RWPE2 (cell line): Measurements from ENCODE around the gene TOPBP1.

Source experiments
- ATAC-seq: fragments of 200-7000 bp; cut with Tn5 transposase; 3 replicates; pipeline ENCODE4 v1.9.1; 2021; ENCODE audit warnings: low read depth
- DNase-seq: peaks from one replicate; pipeline ENCODE4 v3.0.0-alpha.2; 2020; ENCODE audit warnings: low spot score
- H3K27ac ChIP-seq: fragments of 450-650 bp; 2 replicates; pipeline ENCODE4 v1.5.1; 2017; ENCODE audit warnings: mild to moderate bottlenecking; ENCODE audit not compliant: poor library complexity, severe bottlenecking
- H3K27me3 ChIP-seq: fragments of 250-450 bp; sonication (Bioruptor Pico); 2 replicates; pipeline ENCODE4 v1.5.1; 2021; ENCODE audit warnings: mild to moderate bottlenecking, moderate library complexity; ENCODE audit not compliant: insufficient read depth, poor library complexity, severe bottlenecking
- H3K36me3 ChIP-seq: fragments of 250-450 bp; sonication (Bioruptor Pico); 2 replicates; pipeline ENCODE4 v1.5.1; 2020; ENCODE audit warnings: low read depth, mild to moderate bottlenecking, moderate library complexity
- H3K4me1 ChIP-seq: fragments of 250-450 bp; sonication (Bioruptor Pico); 2 replicates; pipeline ENCODE4 v1.5.1; 2021; ENCODE audit warnings: mild to moderate bottlenecking, moderate library complexity; ENCODE audit not compliant: insufficient read depth, poor library complexity, severe bottlenecking
- H3K4me3 ChIP-seq: fragments of 250-450 bp; sonication (Bioruptor Pico); 2 replicates; pipeline ENCODE4 v1.5.1; 2021; ENCODE audit warnings: mild to moderate bottlenecking, moderate library complexity; ENCODE audit not compliant: severe bottlenecking
- H3K9me3 ChIP-seq: fragments of 250-450 bp; sonication (Bioruptor Pico); 2 replicates; pipeline ENCODE4 v1.5.1; 2021; ENCODE audit warnings: mild to moderate bottlenecking, moderate library complexity; ENCODE audit not compliant: severe bottlenecking
- TF ChIP-seq, protein P1 (sequence below): fragments of 450-650 bp; IDR thresholded peaks from one replicate; pipeline ENCODE4 v1.5.1; 2017; ENCODE audit warnings: mild to moderate bottlenecking, moderate library complexity; ENCODE audit not compliant: poor library complexity, severe bottlenecking

The TOPBP1 gene

DNA sequence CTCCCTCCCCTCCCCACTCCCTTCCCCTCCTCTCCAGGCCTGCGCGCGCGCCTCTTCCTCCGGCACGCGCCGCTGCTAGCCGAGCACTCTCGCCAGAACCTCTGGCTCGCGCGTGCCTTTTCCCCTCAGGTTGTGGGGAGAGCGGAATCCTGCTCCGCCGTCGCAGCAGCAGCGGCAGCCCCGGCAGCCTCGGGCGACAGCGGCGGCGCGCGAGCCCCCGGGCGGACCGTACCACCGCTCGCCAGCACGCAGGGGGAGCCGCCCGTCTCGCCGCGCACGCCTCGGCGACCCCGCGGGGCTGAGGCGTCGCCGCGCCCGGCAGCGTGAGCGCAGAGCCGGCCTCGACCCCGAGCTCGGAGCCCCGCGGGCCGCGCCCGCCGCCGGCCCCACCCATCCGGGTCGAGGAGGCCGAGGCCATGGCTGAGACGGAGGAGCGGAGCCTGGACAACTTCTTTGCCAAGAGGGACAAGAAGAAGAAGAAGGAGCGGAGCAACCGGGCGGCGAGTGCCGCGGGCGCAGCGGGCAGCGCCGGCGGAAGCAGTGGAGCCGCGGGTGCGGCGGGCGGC lies 88.0 kb downstream of the TOPBP1 start, which contains the start of gene CDV3:
TSS of gene CDV3 (plus strand) at position 58 of the 566 bp plus-strand sequence. CDS start at position 417, 359 bp downstream.
- peaks cover 47% of the 10 kb centered on the region for H3K4me1 ChIP-seq
- TF ChIP-seq, protein P1, sequence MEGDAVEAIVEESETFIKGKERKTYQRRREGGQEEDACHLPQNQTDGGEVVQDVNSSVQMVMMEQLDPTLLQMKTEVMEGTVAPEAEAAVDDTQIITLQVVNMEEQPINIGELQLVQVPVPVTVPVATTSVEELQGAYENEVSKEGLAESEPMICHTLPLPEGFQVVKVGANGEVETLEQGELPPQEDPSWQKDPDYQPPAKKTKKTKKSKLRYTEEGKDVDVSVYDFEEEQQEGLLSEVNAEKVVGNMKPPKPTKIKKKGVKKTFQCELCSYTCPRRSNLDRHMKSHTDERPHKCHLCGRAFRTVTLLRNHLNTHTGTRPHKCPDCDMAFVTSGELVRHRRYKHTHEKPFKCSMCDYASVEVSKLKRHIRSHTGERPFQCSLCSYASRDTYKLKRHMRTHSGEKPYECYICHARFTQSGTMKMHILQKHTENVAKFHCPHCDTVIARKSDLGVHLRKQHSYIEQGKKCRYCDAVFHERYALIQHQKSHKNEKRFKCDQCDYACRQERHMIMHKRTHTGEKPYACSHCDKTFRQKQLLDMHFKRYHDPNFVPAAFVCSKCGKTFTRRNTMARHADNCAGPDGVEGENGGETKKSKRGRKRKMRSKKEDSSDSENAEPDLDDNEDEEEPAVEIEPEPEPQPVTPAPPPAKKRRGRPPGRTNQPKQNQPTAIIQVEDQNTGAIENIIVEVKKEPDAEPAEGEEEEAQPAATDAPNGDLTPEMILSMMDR, result no peak
- DNase-seq, result no peak

DNA sequence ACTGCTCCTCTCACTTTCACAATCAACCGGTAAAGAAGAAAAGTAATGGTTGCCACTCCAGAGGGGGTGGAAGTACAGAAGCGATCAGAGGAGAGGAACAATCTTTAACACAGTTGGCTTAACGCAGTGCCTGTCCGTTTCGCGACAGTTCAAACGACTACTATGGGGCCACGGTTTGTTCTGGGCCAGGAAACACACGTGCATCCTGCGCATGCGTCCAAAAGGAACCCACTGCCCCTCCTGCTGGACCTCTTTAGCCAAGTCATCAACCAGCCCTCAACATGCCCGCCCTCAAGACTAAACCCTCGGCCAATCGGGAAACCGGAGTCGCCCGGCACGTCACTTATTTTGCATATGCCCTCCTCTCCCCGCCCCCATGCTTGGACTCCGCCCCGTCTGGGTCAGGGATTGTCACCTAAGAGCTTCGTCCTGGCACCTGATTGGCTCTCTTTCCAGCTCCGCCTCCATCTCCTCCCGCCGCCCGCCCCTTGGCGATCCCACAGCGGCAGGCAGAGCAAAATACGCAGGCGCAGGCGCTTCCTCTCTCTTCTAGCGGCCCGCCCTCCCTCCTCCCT lies 88.6 kb downstream of the TOPBP1 start:
- Histone ChIP-seq H3K9me3 (no peaks in the 10 kb centered on the region), H3K36me3 (peaks cover 38% of the 10 kb centered on the region), H3K27me3 (no peaks in the 10 kb centered on the region), H3K4me3 (peak overlapping the region; percentile 96), H3K27ac (peak overlapping the region; percentile 95), H3K4me1 (peaks cover 47% of the 10 kb centered on the region)
- TF ChIP-seq, protein P1, result no peak
- DNase-seq, result peak; percentile 100
- ATAC-seq, result peak; percentile 73

More for the DNA sequence above, 88.0 kb downstream of the TOPBP1 start, which contains the start of gene CDV3:
- Histone ChIP-seq H3K27ac (peak within 1 kb of the TSS; percentile 95), H3K9me3 (no peaks in the 10 kb centered on the region), H3K4me3 (peak within 1 kb of the TSS; percentile 96), H3K27me3 (no peaks in the 10 kb centered on the region), H3K36me3 (peaks cover 44% of the 10 kb centered on the region)
- peak; percentile 1; the same call in 1 of the 3 replicates for ATAC-seq

DNA sequence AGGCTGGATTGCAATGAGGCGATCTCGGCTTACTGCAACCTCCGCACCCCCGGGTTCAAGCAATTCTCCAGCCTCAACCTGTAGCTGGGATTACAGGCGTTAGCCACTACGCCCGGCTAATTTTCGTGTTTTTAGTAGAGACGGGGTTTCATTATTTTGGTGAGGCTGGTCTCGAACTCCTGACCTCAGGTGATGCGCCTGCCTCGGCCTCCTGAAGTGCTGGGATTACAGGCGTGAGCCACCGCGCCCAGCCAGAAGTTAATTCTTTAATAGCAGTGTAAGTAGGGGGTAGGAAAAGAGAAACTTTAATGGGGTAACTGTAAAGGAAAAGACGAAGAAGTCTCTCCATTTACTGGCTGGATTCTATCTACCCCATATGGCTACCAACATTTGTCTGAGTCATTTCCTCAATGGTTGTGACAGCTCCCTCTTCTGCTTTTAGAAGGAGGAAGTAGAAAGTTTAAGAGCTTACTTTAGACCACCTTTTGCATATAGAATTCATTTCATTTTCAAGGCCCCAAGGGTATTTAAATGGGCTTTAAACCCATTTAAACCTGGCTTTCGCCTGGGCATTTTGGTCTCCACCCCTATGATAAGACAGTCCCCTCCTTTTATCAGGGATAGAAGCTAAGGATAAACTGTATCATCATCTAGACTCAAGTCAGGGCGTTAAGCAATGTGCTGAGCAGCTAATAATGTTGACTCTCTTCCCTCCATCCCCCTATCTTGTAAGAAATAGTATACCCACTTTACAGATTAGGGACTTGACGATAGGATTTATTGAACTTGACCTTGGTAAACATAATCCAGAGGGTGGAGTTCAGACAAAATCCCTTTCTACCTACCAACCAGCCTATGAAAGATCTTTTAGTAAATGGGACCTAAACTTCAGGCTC lies 89.3 kb downstream of the TOPBP1 start:
- no peak for DNase-seq
- ATAC-seq, result no peak
- Histone ChIP-seq H3K9me3 (no peaks in the 10 kb centered on the region), H3K27ac (peak overlapping the region; percentile 95), H3K4me1 (peaks cover 43% of the 10 kb centered on the region), H3K4me3 (peak overlapping the region; percentile 4), H3K36me3 (peaks cover 31% of the 10 kb centered on the region), H3K27me3 (no peaks in the 10 kb centered on the region)
- TF ChIP-seq, protein P1, result no peak

DNA sequence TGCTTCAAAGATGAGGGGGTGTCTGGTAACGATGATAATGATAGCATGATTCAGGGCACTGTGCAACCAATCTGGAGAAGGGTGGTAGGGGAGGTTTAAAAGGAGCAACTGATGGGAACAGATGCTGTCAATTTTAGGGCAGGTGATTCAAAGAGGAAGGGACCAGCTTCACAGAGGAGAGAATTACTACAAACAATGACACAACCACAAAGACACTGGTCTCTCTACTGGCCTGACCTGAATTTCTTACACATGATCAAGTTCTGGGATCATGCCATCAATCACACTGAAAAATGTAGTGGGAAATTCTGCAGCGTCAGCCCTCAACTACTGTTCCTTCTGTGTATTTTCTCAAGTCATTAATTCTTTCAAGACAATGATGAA lies 90.8 kb downstream of the TOPBP1 start:
- DNase-seq, result no peak
- Histone ChIP-seq H3K9me3 (no peaks in the 10 kb centered on the region), H3K4me1 (peaks cover 41% of the 10 kb centered on the region), H3K36me3 (peaks cover 16% of the 10 kb centered on the region), H3K27ac (peak overlapping the region; percentile 95), H3K27me3 (no peaks in the 10 kb centered on the region), H3K4me3 (no peak overlapping the region)
- no peak for ATAC-seq
- TF ChIP-seq, protein P1, result no peak
